Mammary epithelial cell (primary cell): Measurements from ENCODE around the gene ITGAD.

Experiments used
- EZH2 ChIP-seq: IDR thresholded peaks from 2 replicates; pipeline ENCODE4 v1.6.1; 2012; ENCODE audit warnings: low read length, inconsistent platforms, borderline replicate concordance
- TF ChIP-seq, protein P1 (sequence below), 2 donors: IDR thresholded peaks in 1 of 2; conservative IDR thresholded peaks in 1 of 2; 2 replicates each; pipeline ENCODE4 v1.5.1; 2011 to 2012; ENCODE audit warnings: inconsistent platforms in 2 of 2, low read length in 2 of 2, mild to moderate bottlenecking in 2 of 2, control low read depth in 1 of 2, low read depth in 1 of 2; ENCODE audit not compliant: insufficient read depth in 1 of 2; ENCODE audit errors: extremely low read depth in 1 of 2

DNA sequence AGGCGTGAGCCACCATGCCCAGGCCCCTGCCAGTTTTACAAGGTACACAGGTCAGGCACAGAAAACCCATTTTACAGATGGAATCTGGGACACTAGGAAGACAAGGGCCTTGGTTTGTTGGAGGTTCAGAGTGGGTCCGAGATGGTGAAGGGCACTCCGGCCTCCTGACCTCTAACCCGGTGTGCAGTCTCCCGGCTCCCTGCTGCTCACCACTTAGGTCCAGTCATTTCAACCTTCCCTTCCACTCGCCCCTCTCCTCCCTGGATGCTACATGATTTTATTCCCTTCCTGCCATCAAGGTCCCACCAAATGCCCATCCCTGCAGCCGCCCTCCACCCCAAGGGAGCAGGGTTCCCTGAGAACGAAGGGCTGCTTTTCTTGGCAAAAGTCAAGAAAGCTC lies 29.4 kb upstream of the ITGAD start:
- TF ChIP-seq, protein P1, sequence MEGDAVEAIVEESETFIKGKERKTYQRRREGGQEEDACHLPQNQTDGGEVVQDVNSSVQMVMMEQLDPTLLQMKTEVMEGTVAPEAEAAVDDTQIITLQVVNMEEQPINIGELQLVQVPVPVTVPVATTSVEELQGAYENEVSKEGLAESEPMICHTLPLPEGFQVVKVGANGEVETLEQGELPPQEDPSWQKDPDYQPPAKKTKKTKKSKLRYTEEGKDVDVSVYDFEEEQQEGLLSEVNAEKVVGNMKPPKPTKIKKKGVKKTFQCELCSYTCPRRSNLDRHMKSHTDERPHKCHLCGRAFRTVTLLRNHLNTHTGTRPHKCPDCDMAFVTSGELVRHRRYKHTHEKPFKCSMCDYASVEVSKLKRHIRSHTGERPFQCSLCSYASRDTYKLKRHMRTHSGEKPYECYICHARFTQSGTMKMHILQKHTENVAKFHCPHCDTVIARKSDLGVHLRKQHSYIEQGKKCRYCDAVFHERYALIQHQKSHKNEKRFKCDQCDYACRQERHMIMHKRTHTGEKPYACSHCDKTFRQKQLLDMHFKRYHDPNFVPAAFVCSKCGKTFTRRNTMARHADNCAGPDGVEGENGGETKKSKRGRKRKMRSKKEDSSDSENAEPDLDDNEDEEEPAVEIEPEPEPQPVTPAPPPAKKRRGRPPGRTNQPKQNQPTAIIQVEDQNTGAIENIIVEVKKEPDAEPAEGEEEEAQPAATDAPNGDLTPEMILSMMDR (conservative IDR thresholded peaks at IDR 0.05 in 1 of 2, IDR thresholded peaks at IDR 0.05 in 1 of 2; ENCODE audit: extremely low read depth in 1 of 2, insufficient read depth in 1 of 2, low read depth in 1 of 2, low read length in 2 of 2): no peak
- TF ChIP-seq EZH2: no peak
